CD4-positive, alpha-beta T cell treated with Interleukin-4 for 4 hours (primary cell): ENCODE data around the gene RNF187.
A peak's percentile ranks its signal among the peaks of the same experiment; 100 is the strongest.

Source experiments
- DNase-seq: peaks from one replicate; pipeline ENCODE4 v3.0.0-alpha.2; 2020

RNF187 gene

GRCh38 chr1:228511546-228512445 is 24.6 kb downstream of the RNF187 start:
- no peak for DNase-seq

DNA sequence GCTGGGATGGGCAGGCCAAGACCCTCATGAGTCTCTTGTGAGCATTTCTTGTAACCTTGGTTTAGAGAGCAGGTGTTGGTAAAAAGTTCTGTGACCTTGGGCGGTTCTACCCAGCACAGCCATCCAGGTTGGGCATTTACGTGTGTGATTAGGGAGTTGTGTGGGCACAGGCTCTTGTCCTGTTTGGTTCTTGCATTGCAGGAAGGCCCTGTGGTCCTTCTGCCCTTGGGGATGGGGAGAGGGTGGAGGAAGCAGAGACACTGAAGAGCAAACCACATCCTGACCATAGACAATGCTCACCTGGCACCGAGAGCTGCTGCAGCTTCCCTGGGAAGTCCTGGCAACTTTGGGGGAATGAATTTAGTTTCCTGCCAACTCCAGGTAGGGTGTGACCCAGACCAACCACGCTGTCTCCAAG is 25.6 kb downstream of the RNF187 start:
- DNase-seq = no peak

DNA sequence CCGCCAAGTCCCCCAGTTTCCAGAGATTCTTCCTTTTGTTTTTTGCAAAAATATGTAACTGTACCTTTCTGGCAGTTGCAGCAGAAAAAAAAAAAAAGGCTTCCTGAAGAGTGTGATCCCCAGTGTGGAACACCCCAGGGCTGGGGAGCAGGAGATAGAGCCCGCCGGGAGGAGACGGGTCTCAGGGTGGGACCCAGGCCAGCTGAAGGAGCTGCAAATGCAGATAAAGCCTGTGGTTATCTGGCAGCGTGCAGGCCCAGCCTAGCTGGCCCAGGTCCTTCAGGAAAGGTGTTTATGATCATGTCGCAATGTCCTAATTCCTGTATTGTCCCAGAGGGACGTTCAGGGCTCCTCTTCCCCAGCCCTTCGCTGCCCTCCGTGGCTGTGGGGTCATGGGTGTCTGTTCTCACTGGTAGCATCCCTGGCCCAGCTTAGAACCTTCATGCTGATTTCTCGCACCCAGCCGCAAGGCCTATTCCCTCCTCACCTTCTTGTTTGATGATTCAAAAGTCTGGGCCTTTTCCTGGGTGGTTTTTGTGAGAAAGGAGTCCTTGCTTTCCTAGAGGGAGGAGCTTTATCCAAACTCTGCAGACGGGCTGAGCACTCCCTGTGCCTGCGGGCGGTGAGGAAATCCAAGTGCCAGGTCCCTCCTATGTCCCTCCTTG is 26.2 kb downstream of the RNF187 start:
- no peak for DNase-seq

DNA sequence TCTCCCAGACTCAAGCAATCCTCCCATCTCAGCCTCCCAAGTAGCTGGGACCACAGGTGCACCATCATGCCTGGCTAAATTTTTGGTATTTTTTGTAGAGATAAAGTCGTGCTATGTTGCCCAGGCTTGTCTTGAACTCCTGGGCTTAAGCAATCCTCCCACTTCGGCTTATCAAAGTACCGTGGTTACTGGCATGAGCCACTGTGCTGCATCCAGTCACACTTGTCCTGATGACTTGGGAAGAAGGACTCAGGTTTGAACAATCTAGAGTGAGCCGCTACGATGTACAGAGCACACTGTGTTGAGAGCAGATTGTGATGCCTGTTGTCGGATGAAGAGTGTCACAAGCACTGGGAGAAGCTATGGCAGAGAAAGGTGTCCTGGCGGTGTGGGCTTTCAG is 27.2 kb downstream of the RNF187 start:
- DNase-seq = no peak

DNA sequence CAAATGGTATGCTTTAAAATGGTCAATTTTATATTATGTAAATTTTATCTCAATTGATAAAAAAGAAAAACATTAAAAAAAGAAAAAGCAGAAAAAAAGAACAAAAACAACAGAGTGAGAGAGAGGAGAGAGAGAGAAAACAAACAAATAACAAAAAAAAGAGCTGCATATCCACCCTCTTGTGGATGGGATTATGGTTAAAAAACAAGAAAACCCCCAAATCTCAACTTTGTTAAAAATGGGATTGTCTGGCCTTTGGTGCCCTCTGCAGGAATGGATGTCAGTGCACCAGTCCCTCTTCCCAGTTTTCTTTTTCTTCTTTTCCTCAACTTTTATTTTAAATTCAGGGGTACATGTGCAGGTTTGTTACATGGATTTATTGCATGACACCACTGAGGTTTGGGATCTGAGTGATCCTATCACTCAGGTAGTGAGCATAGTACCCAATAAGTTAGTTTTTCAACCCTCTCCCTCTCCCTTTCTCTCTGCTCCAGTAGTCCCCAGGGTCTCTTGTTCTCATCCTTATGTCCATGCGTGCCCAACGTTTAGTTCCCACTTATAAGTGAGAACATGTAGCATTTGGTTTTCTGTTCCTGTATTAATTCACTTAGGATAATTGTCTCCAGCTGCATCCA is 28.1 kb downstream of the RNF187 start:
- DNase-seq = peak; percentile 48

GRCh38 chr1:228517655-228518054 is 30.5 kb downstream of the RNF187 start:
- DNase-seq = no peak

DNA sequence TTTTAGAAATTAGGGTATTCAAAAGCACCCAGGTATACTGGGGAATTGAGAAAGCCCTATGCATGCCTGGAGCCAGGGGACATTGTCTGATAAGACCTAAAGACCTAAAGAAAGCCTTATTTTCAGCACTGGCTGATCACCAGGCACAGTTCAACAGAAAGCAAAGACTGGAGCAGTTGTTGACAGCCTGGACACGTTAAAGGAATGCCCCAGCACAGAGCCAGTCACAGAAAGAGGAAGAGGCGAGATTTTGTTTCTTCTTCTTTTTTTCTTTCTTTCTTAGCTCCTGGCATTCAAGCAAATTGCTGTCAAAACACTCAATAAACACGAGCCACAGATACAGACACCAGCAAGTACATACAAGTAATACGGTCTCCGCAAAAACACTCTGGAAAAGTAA is 40.4 kb downstream of the RNF187 start:
- DNase-seq = no peak

- DNase-seq = no peak
Observed at GRCh38 chr1:228528612-228529011, 41.4 kb downstream of the RNF187 start.

GRCh38 chr1:228530086-228530758 is 43.0 kb downstream of the RNF187 start:
- DNase-seq = no peak

- no peak for DNase-seq
Observed at GRCh38 chr1:228530951-228531731, 44.0 kb downstream of the RNF187 start.

GRCh38 chr1:228538831-228539230 is 51.6 kb downstream of the RNF187 start:
- DNase-seq = no peak

GRCh38 chr1:228540161-228540917 is 53.2 kb downstream of the RNF187 start:
- no peak for DNase-seq

- DNase-seq = no peak
Observed at GRCh38 chr1:228541725-228542124, 54.5 kb downstream of the RNF187 start.

DNA sequence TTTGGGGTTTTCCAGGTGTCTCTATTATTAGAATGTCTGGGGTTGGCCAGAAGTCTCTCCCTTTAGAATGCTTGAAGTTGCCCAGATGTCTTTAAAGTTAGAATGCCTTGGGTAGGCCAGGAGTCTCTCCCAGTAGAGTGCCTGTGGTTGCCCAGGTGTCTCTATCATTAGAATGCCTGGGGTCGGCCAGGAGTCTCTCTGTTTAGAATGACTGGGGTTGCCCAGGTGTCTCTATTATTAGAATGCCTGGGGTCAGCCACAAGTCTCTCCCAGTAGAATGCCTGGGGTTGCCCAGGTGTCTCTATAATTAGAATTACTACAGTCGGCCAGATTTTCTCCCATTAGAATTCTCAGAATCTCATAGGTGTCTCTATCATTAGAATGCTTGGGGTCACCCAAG is 55.2 kb downstream of the RNF187 start:
- no peak for DNase-seq

- DNase-seq = no peak
Observed at GRCh38 chr1:228542981-228543380, 55.8 kb downstream of the RNF187 start.

GRCh38 chr1:228543396-228543795 is 56.2 kb downstream of the RNF187 start:
- DNase-seq = no peak

DNA sequence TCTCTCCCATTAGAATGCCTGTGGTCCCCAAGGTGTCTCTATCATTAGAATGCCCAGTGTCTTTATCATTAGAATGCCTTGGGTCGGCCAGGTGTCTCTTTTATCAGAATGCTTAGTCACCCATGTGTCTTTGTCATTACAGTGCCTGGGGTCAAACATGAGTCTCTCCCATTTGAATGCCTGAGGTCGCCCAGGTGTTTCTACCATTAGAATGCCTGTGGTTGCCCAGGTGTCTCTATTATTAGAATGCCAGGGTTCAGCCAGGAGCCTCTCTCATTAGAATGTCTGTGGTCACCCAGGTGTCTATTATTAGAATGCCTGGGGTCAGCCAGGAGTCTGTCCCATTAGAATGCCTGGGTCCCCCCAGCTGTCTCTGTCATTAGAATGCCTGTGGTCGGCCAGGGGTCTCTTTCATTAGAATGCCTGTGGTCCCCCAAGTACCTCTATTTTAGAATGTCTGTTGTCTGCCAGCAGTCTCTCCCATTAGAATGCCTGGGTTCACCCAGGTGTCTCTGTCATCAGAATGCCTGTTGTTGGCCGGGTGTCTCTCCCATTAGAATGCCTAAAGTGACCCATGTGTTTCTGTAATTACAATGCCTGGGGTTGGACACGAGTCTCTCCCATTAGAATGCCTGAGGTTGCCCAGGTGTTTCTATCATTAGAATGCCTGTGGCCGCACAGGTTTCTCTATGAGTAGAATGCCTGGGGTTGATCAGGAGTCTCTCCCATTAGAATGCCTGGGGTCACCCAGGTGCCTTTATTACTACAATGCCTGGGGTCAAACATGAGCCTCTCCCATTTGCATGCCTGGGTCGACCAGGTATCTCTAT is 57.1 kb downstream of the RNF187 start:
- DNase-seq = no peak

DNA sequence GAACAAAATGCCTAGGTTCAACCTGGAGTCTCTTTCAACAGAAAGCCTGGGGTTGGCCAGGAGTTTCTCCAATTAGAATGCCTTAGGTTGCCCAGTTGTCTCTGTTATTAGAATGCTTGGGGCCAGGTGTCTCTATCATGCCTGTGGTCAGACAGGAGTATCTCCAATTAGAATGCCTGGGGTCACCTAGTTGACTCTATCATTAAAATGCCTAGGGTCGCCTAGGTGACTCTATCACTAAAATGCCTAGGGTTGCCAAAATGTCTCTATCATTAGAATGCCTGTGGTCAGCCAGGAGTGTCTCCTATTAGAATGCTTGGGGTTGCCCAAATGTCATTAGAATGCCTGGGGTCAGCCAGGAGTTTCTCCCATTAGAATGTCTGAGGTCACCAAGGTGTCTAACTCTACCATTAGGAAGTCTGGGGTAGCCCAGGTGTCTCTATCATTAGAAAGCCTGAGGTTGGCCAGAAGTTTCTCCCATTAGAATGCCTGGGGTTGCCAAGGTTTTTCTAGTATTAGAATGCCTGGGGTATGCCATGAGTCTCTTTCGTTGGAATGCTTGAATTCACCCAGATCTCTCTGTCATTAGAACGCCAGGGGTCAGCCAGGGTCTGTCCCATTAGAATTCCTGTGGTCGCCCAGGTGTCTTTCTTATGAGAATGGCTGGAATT is 57.9 kb downstream of the RNF187 start:
- DNase-seq = no peak
